ENCODE data around the gene KLHL17. TPM values are rescaled to one million over a fixed set of nuclear protein-coding genes. Genes with fewer than 3 reads are reported as not detected.

KLHL17 gene
- total RNA-seq = 1.0 TPM

- H3K9me3 ChIP-seq (ENCODE audit: control insufficient read depth in 3 of 3, low read length in 3 of 3) = no peaks in the 10 kb centered on the region
- H3K36me3 ChIP-seq (ENCODE audit: control insufficient read depth in 3 of 3, insufficient read depth in 3 of 3, low read length in 3 of 3) = peaks cover 14 to 19% (median 17%) of the 10 kb centered on the region in 3 donors
- H3K9ac ChIP-seq (ENCODE audit: low read depth in 1 of 3, low read length in 3 of 3) = peak within 1 kb of the TSS in 1 of 3 donors; percentile 70
- H3K4me3 ChIP-seq (ENCODE audit: low read length in 3 of 3) = peak within 1 kb of the TSS; percentile 14 to 86 (median 73)
- H3K4me1 ChIP-seq (ENCODE audit: control insufficient read depth in 3 of 3, insufficient read depth in 3 of 3, low read length in 3 of 3) = peaks cover 18 to 28% (median 21%) of the 10 kb centered on the region in 3 donors
- no peak within 1 kb of the TSS for H3K27ac ChIP-seq (ENCODE audit: low read depth, low read length)
- peaks cover 0 to 9% (median 2%) of the 10 kb centered on the region in 3 donors for H3K27me3 ChIP-seq (ENCODE audit: control insufficient read depth in 3 of 3, insufficient read depth in 3 of 3, low read length in 3 of 3)
Measured at GRCh38 chr1:960363-961131, at the start of gene KLHL17. KLHL17 (plus strand) TSS chr1:960584; CDS start chr1:960694, 110 bp downstream.

DNA sequence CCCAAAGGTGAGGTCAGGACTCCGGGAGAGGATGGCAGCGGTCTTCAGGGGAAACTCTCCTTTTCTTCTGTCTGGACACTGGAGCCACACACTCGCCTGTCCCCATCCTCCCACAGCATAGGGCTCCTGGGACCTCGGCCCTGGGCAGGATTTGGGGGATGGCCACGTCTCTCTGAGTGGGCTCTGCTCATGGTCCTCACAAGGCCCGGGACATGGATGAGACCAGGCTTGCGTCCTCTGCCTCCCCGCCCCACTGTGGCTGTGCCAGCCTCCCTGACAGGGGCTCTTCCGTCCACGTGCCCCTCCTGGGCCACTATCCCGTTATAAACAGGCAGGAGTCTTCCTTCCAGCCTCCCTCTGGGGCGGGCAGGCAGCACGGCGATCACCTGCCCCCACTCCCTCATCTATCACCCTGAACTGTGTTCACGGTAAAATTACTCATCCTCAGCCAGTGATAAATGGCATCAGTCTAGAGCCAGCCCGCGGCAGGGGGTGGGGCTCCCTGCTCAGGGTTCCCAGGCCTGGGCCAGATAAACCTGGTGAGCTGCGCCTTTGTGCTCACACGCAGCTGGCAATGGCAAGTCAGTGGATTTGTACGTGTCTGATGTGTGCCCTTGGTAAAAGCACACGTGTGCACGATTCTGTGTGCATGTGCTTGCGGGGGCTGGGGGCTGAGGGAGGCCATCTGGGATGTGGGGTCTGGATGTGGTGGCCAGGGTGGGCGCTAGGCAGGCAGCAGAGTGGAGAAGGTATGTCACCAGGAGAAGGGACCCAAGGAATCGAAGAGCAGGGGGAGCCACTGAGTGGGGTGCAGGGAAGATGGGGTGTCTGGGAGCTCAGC, 49.3 kb upstream of the KLHL17 start:
- Histone ChIP-seq H3K9me3 (ENCODE audit: control insufficient read depth in 3 of 3, low read length in 3 of 3) (no peaks in the 10 kb centered on the region), H3K27ac (ENCODE audit: low read depth, low read length) (no peak overlapping the region), H3K36me3 (ENCODE audit: control insufficient read depth in 3 of 3, insufficient read depth in 3 of 3, low read length in 3 of 3) (no peaks in the 10 kb centered on the region), H3K4me3 (ENCODE audit: low read length in 3 of 3) (no peak overlapping the region), H3K4me1 (ENCODE audit: control insufficient read depth in 3 of 3, insufficient read depth in 3 of 3, low read length in 3 of 3) (peaks cover 0 to 6% (median 0%) of the 10 kb centered on the region in 3 donors), H3K27me3 (ENCODE audit: control insufficient read depth in 3 of 3, insufficient read depth in 3 of 3, low read length in 3 of 3) (peaks cover 54 to 73% (median 59%) of the 10 kb centered on the region in 3 donors), H3K9ac (ENCODE audit: low read depth in 1 of 3, low read length in 3 of 3) (no peak overlapping the region)

- no peak overlapping the region for H3K9ac ChIP-seq (ENCODE audit: low read depth in 1 of 3, low read length in 3 of 3)
- H3K27me3 ChIP-seq (ENCODE audit: control insufficient read depth in 3 of 3, insufficient read depth in 3 of 3, low read length in 3 of 3) = peaks cover 52 to 75% (median 69%) of the 10 kb centered on the region in 3 donors
- H3K9me3 ChIP-seq (ENCODE audit: control insufficient read depth in 3 of 3, low read length in 3 of 3) = no peaks in the 10 kb centered on the region
- no peak overlapping the region for H3K27ac ChIP-seq (ENCODE audit: low read depth, low read length)
- H3K4me1 ChIP-seq (ENCODE audit: control insufficient read depth in 3 of 3, insufficient read depth in 3 of 3, low read length in 3 of 3) = no peaks in the 10 kb centered on the region
- no peak overlapping the region for H3K4me3 ChIP-seq (ENCODE audit: low read length in 3 of 3)
- H3K36me3 ChIP-seq (ENCODE audit: control insufficient read depth in 3 of 3, insufficient read depth in 3 of 3, low read length in 3 of 3) = no peaks in the 10 kb centered on the region
Measured at GRCh38 chr1:911875-912739, 48.3 kb upstream of the KLHL17 start.

DNA sequence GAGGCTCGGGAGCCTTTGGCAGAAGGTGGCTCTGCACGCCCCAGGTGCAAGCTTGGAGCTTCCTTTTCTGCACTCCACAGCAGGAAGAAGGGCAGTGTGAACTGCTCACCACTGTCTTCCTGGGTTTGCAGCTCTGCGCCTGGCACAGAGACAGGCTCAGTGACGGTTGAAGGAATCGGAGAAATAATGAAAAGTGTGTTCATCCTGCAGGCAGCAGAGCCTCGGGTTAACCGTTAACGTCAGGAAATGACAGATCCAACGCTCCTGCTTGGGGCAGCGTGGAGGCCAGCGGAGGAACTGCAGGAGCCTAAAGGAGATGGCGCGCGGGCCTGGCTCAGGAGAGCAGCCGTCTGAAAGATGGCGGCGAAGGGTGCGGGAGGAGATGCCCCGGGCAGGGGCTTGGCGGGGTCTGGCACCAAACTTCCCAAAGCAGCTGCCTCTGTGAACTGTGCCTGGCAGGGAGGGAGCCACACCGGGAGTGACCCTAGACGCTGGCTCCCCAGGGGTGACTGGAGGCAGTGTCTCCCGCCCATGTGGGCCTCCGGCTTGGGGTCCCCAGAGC, 47.6 kb upstream of the KLHL17 start:
- Histone ChIP-seq H3K9me3 (ENCODE audit: control insufficient read depth in 3 of 3, low read length in 3 of 3) (no peaks in the 10 kb centered on the region), H3K9ac (ENCODE audit: low read depth in 1 of 3, low read length in 3 of 3) (no peak overlapping the region), H3K36me3 (ENCODE audit: control insufficient read depth in 3 of 3, insufficient read depth in 3 of 3, low read length in 3 of 3) (no peaks in the 10 kb centered on the region), H3K4me3 (ENCODE audit: low read length in 3 of 3) (no peak overlapping the region), H3K27me3 (ENCODE audit: control insufficient read depth in 3 of 3, insufficient read depth in 3 of 3, low read length in 3 of 3) (peaks cover 52 to 77% (median 73%) of the 10 kb centered on the region in 3 donors), H3K27ac (ENCODE audit: low read depth, low read length) (no peak overlapping the region), H3K4me1 (ENCODE audit: control insufficient read depth in 3 of 3, insufficient read depth in 3 of 3, low read length in 3 of 3) (no peaks in the 10 kb centered on the region)

DNA sequence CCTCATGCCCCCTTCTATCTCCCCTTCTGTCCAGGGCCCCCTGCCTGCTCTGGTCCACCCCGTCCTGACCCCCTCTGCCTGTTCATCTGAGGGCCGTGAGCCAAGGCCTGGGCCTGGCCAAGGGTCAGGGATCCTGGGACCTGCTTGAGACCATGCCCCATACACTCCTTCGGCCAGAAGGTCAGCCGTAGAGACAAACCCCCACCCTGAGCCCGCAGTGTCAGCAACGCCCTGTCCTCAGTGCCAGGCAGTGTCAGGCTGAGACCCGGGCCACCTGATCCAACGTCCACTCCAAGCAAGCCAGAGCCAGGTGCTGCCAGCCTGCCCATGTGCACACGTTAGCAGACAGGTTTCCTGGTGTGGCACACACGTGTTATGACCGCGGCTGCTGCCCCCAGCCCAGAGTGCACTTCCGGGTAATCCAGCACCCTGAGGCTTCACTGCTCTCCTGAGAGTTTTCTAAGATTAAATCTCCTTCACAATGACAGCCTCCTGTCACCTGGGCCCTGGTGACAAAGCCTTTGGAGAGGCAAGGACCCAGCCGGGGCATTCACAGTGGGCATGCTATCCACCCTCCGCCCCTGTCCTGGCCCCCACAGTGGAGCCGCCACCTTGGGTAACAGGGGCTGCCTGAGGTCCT, 46.8 kb upstream of the KLHL17 start:
- H3K27ac ChIP-seq (ENCODE audit: low read depth, low read length) = no peak overlapping the region
- no peak overlapping the region for H3K4me3 ChIP-seq (ENCODE audit: low read length in 3 of 3)
- no peaks in the 10 kb centered on the region for H3K36me3 ChIP-seq (ENCODE audit: control insufficient read depth in 3 of 3, insufficient read depth in 3 of 3, low read length in 3 of 3)
- no peak overlapping the region for H3K9ac ChIP-seq (ENCODE audit: low read depth in 1 of 3, low read length in 3 of 3)
- no peaks in the 10 kb centered on the region for H3K4me1 ChIP-seq (ENCODE audit: control insufficient read depth in 3 of 3, insufficient read depth in 3 of 3, low read length in 3 of 3)
- H3K9me3 ChIP-seq (ENCODE audit: control insufficient read depth in 3 of 3, low read length in 3 of 3) = no peaks in the 10 kb centered on the region
- H3K27me3 ChIP-seq (ENCODE audit: control insufficient read depth in 3 of 3, insufficient read depth in 3 of 3, low read length in 3 of 3) = peaks cover 57 to 80% (median 78%) of the 10 kb centered on the region in 3 donors

DNA sequence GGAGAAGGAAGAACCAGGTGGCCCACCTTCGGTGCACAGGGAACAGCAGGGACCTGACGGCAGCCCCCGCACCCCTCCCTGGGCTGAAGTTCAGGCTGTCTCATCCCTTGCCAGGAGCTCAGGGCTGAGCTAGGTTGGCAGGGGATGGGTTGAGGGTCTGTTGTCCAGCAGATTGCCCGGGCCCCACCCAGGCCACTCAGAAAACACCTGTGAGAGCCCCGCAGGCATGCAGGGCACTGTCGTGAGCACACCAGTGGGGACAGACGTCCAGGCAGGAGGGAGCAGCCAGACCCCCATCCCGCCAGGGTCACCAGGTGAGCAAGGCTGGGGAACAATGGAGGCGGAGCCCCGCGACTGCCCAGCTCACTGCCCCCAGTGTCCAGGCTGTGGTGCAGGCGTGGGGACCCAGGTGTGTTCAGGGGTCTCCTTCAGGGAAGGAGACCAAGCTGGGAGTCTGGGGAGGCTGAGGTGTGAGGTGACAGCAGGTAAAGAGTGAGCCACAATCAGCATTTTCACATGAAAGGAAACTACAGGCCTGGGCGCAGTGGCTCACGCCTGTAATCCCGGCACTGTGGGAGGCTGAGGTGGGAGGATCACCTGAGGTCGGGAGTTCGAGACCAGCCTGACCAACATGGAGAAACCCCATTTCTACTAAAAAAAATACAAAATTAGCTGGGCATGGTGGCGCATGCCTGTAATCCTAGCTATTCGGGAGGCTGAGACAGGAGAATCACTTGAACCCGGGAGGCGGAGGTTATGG, 46.1 kb upstream of the KLHL17 start:
- no peak overlapping the region for H3K9ac ChIP-seq (ENCODE audit: low read depth in 1 of 3, low read length in 3 of 3)
- H3K27ac ChIP-seq (ENCODE audit: low read depth, low read length) = no peak overlapping the region
- no peak overlapping the region for H3K4me3 ChIP-seq (ENCODE audit: low read length in 3 of 3)
- peaks cover 63 to 86% (median 85%) of the 10 kb centered on the region in 3 donors for H3K27me3 ChIP-seq (ENCODE audit: control insufficient read depth in 3 of 3, insufficient read depth in 3 of 3, low read length in 3 of 3)
- H3K36me3 ChIP-seq (ENCODE audit: control insufficient read depth in 3 of 3, insufficient read depth in 3 of 3, low read length in 3 of 3) = no peaks in the 10 kb centered on the region
- H3K4me1 ChIP-seq (ENCODE audit: control insufficient read depth in 3 of 3, insufficient read depth in 3 of 3, low read length in 3 of 3) = no peaks in the 10 kb centered on the region
- no peaks in the 10 kb centered on the region for H3K9me3 ChIP-seq (ENCODE audit: control insufficient read depth in 3 of 3, low read length in 3 of 3)

DNA sequence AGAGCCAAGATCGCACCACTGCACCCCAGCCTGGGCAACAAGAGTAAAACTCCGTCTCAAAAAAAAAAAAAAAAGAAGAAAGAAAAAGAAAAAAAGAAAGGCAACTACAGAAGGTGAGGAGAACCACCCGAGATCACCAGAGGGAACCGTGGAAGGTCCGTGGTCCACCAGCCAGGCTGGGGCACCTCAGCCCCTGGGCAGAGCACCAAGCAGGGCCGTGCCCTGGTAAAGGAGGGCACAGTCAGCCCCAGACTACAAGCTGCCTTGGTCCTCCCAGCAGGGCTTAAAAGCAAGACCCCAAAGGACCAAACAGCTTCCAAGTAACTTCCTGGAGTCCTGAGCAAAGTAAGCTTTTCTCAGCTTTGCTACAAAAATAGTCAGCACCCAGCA, 45.5 kb upstream of the KLHL17 start:
- Histone ChIP-seq H3K4me3 (ENCODE audit: low read length in 3 of 3) (no peak overlapping the region), H3K36me3 (ENCODE audit: control insufficient read depth in 3 of 3, insufficient read depth in 3 of 3, low read length in 3 of 3) (no peaks in the 10 kb centered on the region), H3K27me3 (ENCODE audit: control insufficient read depth in 3 of 3, insufficient read depth in 3 of 3, low read length in 3 of 3) (peaks cover 67 to 92% (median 91%) of the 10 kb centered on the region in 3 donors), H3K27ac (ENCODE audit: low read depth, low read length) (no peak overlapping the region), H3K9me3 (ENCODE audit: control insufficient read depth in 3 of 3, low read length in 3 of 3) (no peaks in the 10 kb centered on the region), H3K4me1 (ENCODE audit: control insufficient read depth in 3 of 3, insufficient read depth in 3 of 3, low read length in 3 of 3) (peaks cover 0 to 1% (median under 1%) of the 10 kb centered on the region in 3 donors), H3K9ac (ENCODE audit: low read depth in 1 of 3, low read length in 3 of 3) (no peak overlapping the region)

DNA sequence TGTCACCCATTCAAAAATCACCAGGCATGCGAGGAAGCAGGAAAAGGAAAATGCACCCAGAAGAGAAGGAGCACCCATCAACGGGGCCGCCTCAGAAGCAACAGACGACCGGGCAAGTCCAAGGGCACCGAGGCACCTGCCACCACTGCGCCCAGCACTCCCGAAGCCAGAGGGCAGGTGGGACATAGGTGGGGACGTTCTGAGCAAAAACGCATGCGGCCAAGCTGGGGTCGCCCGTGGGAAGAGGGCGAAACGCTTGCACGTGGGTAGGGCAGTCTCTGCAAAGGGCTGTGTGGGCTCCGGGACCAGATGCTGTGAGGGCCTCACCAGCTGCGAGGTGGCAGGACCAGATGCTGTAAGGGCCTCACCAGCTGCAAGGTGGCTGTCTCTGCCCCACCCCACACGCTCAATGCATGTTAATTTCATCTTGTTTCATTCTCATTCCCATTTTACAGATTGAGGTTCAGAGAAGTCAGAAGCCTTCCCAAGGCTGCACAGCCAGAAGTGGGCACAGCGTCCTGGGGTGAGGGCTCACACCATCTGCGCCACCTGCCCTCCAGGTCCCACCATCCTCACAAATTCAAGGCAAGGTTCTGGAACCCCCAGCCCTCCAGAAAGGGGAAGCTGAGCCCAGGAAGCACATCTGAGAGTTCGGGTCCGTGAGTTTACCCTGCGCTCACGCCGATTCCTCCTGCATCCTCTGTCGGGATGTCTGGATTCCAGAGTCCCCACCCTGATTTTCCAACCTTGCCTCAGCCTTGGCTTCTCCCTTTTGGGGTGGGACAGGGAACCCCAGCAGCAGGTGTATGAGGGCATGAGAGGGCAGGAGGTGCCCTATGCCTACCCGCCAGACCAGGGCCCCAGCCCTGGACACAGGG, 44.9 kb upstream of the KLHL17 start:
- Histone ChIP-seq H3K27ac (ENCODE audit: low read depth, low read length) (no peak overlapping the region), H3K4me1 (ENCODE audit: control insufficient read depth in 3 of 3, insufficient read depth in 3 of 3, low read length in 3 of 3) (peaks cover 6 to 8% (median 7%) of the 10 kb centered on the region in 3 donors), H3K9ac (ENCODE audit: low read depth in 1 of 3, low read length in 3 of 3) (no peak overlapping the region), H3K4me3 (ENCODE audit: low read length in 3 of 3) (no peak overlapping the region), H3K27me3 (ENCODE audit: control insufficient read depth in 3 of 3, insufficient read depth in 3 of 3, low read length in 3 of 3) (peaks cover 71 to 95% (median 94%) of the 10 kb centered on the region in 3 donors), H3K36me3 (ENCODE audit: control insufficient read depth in 3 of 3, insufficient read depth in 3 of 3, low read length in 3 of 3) (no peaks in the 10 kb centered on the region), H3K9me3 (ENCODE audit: control insufficient read depth in 3 of 3, low read length in 3 of 3) (no peaks in the 10 kb centered on the region)
